C4-2B (cell line): Measurements from ENCODE around the gene RIPOR2.

Source experiments
- H3K27ac ChIP-seq: fragments of 450-650 bp; 2 replicates; pipeline ENCODE4 v1.5.1; 2017
- ZFX ChIP-seq: fragments of 450-650 bp; IDR thresholded peaks from 2 replicates; pipeline ENCODE4 v1.6.1; 2017
- TF ChIP-seq, protein P1 (sequence below): fragments of 450-650 bp; conservative IDR thresholded peaks from 2 replicates; pipeline ENCODE4 v1.5.1; 2017; ENCODE audit warnings: mild to moderate bottlenecking

RIPOR2 gene

DNA sequence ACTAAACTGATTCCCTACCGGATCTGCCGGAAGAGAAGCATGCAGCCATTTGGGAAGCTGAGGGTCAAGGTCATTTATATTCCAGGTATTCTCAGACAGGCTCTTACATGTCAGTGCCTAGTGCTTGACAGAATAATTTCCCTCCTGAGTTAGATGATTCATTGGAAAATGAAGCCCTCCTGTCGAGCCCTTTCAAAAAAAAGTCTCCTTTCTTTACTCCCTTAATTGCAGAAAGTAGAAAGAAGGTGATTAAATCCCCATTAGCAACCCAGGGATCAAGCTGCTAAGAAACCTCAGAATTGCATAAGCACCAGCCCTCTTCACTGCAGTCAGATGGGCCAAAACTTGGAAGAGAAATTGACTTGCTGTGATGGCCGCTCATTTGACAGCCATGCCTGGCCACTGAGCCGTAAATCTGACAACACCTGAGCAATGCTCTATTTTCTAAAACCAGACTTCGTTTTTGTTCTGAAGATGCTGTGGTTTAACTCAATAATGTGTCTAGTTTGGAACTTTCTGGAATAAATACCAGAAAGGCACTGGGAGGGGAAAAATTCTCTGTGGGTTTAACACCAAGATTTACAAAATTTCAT, 76.1 kb downstream of the RIPOR2 start:
- no peak overlapping the region; the same call in 1 of the 2 replicates for H3K27ac ChIP-seq
- TF ChIP-seq ZFX, result no peak
- TF ChIP-seq, protein P1, sequence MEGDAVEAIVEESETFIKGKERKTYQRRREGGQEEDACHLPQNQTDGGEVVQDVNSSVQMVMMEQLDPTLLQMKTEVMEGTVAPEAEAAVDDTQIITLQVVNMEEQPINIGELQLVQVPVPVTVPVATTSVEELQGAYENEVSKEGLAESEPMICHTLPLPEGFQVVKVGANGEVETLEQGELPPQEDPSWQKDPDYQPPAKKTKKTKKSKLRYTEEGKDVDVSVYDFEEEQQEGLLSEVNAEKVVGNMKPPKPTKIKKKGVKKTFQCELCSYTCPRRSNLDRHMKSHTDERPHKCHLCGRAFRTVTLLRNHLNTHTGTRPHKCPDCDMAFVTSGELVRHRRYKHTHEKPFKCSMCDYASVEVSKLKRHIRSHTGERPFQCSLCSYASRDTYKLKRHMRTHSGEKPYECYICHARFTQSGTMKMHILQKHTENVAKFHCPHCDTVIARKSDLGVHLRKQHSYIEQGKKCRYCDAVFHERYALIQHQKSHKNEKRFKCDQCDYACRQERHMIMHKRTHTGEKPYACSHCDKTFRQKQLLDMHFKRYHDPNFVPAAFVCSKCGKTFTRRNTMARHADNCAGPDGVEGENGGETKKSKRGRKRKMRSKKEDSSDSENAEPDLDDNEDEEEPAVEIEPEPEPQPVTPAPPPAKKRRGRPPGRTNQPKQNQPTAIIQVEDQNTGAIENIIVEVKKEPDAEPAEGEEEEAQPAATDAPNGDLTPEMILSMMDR, result no peak

DNA sequence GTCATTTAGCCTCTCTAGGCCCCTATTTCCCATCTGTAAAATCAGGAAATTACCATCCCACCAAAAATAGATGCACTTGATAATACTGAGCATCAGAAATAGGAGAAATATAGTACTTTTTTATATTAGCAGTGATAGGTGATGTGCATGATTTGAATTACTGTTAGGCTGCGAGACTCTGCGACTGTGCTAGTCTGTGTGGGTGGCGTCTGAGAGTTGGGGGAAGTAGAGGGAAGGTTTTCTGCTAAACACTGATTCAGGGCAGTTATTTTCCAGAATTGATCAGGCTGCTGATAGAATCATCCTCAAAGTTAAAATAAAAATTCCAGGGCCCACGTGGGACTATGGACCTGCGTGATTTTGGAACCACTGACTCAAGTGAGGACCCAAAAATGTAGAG, 76.6 kb downstream of the RIPOR2 start:
- no peak for TF ChIP-seq ZFX
- TF ChIP-seq, protein P1, result no peak

DNA sequence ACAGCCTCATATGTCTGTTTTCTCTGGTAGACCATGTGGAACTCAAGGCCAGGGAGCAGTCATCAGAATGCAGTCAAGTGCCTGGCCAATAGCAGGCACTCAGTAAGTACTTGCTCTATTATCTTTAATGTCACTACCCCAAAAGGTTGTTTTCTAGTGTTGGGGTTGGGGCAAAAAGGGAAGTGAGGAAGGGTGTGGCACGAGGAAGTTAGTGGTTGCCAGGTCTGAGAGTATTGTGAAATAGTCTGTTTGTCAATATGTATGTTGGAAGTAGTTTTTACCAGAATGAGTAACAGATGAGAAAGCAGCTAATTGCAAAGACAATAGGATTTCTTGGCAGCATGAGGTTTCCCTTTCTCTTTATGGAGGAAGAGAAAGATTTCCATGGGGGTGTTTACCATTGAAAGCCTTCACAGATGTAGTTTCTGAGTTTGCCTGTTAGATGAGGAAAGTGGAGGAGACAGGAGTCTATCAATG, 77.5 kb downstream of the RIPOR2 start:
- peak overlapping the region; percentile 78 for H3K27ac ChIP-seq
- TF ChIP-seq, protein P1, result no peak
- TF ChIP-seq ZFX, result no peak

More for the DNA sequence above, 76.6 kb downstream of the RIPOR2 start:
- H3K27ac ChIP-seq, result peak overlapping the region; percentile 78

DNA sequence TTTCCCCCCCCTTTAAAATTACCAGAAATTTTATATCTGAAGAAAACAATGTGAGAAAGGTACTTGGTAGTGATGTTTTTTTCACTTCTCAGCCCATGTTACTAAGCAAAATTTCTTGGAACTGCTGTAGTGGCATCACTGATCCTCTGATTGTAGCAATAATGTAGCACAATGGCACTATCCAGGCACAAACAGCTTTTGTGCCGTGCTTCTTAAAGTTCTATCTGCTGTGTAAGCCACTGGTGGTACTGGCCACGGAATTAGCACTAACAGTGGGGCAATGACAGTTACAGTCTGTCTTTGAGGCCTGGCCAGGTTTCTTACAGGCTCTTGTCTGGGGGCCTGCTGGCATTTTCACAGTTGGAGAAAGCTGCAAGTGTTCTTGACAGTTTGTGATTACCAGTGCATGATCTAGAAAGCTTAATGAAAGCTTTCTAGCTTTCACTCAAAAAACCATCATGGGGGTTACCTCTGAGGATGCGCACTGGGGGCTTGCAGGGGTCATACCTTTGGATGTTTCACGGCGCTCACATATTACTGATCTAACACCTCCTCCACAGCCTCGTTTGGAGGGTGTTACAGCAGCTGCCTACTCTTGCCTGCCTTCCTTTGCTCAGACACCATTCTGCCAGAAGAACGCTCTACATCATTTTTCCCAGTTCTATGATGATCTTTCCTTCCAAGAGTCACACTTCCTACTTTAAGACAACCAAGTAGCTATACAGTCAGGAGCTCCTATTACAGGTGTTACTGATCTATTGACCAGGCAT, 78.7 kb downstream of the RIPOR2 start:
- peak overlapping the region; percentile 78 for H3K27ac ChIP-seq
- TF ChIP-seq ZFX, result no peak
- TF ChIP-seq, protein P1, result no peak

DNA sequence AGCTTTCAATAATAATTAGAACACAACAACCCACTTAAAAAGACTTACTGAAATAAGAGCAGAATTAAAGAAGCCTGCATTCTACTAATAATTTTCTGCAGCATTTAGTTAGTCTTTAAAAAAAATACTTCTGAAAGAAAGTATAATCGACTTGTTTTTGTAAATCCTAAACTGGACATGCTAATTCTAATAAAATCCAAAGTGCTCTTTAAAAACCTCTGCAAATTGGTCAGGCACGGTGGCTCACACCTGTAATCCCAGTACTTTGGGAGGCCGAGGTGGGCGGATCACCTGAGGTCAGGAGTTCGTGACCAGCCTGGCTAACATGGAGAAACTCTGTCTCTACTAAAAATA, 79.5 kb downstream of the RIPOR2 start:
- H3K27ac ChIP-seq, result peak overlapping the region; percentile 78
- TF ChIP-seq, protein P1, result peak; percentile 21
- TF ChIP-seq ZFX, result no peak

DNA sequence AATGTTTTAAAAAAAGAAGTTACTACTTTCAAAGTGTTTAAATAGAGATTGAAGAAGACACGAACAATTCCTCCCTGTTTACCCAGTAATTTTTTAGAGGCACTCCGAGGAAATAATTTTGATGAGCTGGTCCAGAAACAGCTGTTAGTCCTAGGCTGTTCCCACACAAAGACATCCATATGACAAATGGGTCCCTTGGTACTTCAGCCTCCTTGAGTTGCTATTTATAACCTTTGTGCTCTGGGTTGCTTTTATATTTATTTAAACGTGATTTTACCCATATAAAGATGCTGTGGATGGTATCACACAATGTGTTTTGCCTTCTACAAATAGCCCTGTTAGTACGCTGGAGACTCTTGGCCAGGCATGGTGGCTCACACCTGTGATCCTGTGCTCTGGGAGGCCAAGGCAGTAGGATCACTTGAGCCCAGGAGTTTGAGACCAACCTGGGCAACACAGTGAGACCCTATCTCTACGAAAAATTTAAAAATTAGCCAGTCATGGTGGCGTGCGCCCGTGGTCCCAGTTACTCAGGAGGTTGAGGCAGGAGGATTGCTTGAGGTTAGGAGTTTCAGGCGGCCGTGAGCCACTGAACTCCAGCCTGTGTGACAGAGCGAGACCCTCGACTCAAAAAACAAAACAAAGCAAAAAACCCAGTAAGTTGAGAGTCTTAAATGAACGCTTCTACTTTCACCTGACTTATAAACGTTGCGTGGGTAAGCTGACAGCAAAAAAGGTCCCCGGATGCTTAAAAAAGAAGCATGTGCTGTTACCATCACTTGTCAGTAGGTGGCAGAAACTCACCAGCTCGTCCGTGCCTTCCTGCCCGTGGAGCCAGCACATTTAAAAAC, 80.1 kb downstream of the RIPOR2 start:
- H3K27ac ChIP-seq, result peak overlapping the region; percentile 78

More for the DNA sequence above, 80.1 kb downstream of the RIPOR2 start:
- TF ChIP-seq, protein P1, result peak; percentile 92
- TF ChIP-seq ZFX, result no peak
